ENCODE results near the gene SHD. TPM values are rescaled to one million over a fixed set of nuclear protein-coding genes. Genes with fewer than 3 reads are reported as not detected.

Gene SHD
- total and polyA plus RNA-seq, 2 experiments from 2014 or later = 1.8 to 8.0 TPM

- DNase-seq (ENCODE audit: low spot score) = peak; percentile 99
- peak overlapping the region; percentile 82 for H3K4me3 Mint-ChIP-seq
- H3K9me2 ChIP-seq (ENCODE audit: insufficient read depth) = no peaks in the 10 kb centered on the region
Measured at GRCh38 chr19:4327252-4327876, 48.3 kb downstream of the SHD start.

DNA sequence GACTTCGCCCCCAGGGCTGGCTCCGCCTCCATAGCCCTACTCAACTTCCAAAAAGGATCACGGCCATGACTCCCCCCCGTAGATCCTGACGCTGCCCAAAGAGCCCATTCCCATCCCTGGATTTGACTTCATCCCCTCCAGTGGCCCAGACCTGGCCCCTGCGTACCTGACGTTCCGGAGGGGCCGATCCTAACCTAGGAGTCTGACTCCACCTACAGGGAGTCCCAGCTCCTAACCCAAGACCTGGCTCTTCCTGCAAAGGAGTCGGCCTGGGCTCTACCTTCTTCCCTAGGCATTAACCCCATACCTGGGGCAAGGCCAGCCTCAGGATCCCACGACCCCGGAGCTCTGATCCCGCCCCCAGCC lies 48.8 kb downstream of the SHD start:
- Histone ChIP-seq H3K4me1 (ENCODE audit: insufficient read depth) (peaks cover 3% of the 10 kb centered on the region; the same call in 1 of the 2 replicates), H4K20me1 (replicated peaks; ENCODE audit: insufficient read depth) (no peaks in the 10 kb centered on the region; the same call in 1 of the 2 replicates), H3K4me2 (peak overlapping the region; percentile 95), H2AFZ (peak overlapping the region; percentile 91), H3K36me3 (ENCODE audit: insufficient read depth) (no peaks in the 10 kb centered on the region), H3K4me3 (peak overlapping the region; percentile 77), H3K9me2 (ENCODE audit: insufficient read depth) (no peaks in the 10 kb centered on the region), H3K79me2 (replicated peaks; ENCODE audit: insufficient read depth) (no peaks in the 10 kb centered on the region), H3F3A (replicated peaks; ENCODE audit: low read depth) (peaks cover 6% of the 10 kb centered on the region; the same call in 1 of the 2 replicates), H3K27ac (ENCODE audit: low read depth) (peak overlapping the region; percentile 91; the same call in 1 of the 2 replicates), H3K27me3 (ENCODE audit: insufficient read depth) (no peaks in the 10 kb centered on the region)
- no peaks in the 10 kb centered on the region for H3K9me3 Mint-ChIP-seq
- H3K4me1 Mint-ChIP-seq = peaks cover 18% of the 10 kb centered on the region
- peak overlapping the region; percentile 82 for H3K4me3 Mint-ChIP-seq
- peaks cover 12% of the 10 kb centered on the region for H3K36me3 Mint-ChIP-seq (ENCODE audit: low read depth)
- H3K27me3 Mint-ChIP-seq (ENCODE audit: insufficient read depth, low read depth, poor library complexity) = peaks cover 30% of the 10 kb centered on the region
- peak overlapping the region; percentile 96 for H3K27ac Mint-ChIP-seq
- DNase-seq (ENCODE audit: low spot score) (no peak), ATAC-seq (peak; percentile 15)
- no peak for TF ChIP-seq NANOG (IDR thresholded peaks at IDR 0.05; ENCODE audit: borderline replicate concordance)
- 0 out of 4 replicates have a peak, but pooled peaks of 1 of the 2 experiments have one; percentile 7 for TF ChIP-seq CTCF (conservative IDR thresholded peaks at IDR 0.05; ENCODE audit: low read depth in 2 of 2)

More at GRCh38 chr19:4327252-4327876, 48.3 kb downstream of the SHD start:
- peak overlapping the region; percentile 95 for H3K4me2 ChIP-seq
- no peaks in the 10 kb centered on the region; the same call in 1 of the 2 replicates for H4K20me1 ChIP-seq (replicated peaks; ENCODE audit: insufficient read depth)
- peaks cover 3% of the 10 kb centered on the region; the same call in 1 of the 2 replicates for H3K4me1 ChIP-seq (ENCODE audit: insufficient read depth)
- Mint-ChIP-seq H3K4me1 (peaks cover 18% of the 10 kb centered on the region), H3K27me3 (ENCODE audit: insufficient read depth, low read depth, poor library complexity) (peaks cover 30% of the 10 kb centered on the region), H3K27ac (peak overlapping the region; percentile 96), H3K9me3 (no peaks in the 10 kb centered on the region), H3K36me3 (ENCODE audit: low read depth) (peaks cover 15% of the 10 kb centered on the region)
- H3F3A ChIP-seq (replicated peaks; ENCODE audit: low read depth) = peaks cover 6% of the 10 kb centered on the region; the same call in 1 of the 2 replicates
- no peaks in the 10 kb centered on the region for H3K27me3 ChIP-seq (ENCODE audit: insufficient read depth)
- ATAC-seq = peak; percentile 63
- no peak for TF ChIP-seq ZNF114 (CRISPR knock-in tag; IDR thresholded peaks at IDR 0.05)
- peak; percentile 76 for TF ChIP-seq POLR2AphosphoS5 (IDR thresholded peaks at IDR 0.05; ENCODE audit: low read depth)
- H3K36me3 ChIP-seq (ENCODE audit: insufficient read depth) = no peaks in the 10 kb centered on the region
- no peaks in the 10 kb centered on the region for H3K79me2 ChIP-seq (replicated peaks; ENCODE audit: insufficient read depth)
- H3K4me3 ChIP-seq = peak overlapping the region; percentile 77
- peak overlapping the region; percentile 97 for H2AFZ ChIP-seq
- H3K27ac ChIP-seq (ENCODE audit: low read depth) = peak overlapping the region; percentile 91; the same call in 1 of the 2 replicates

DNA sequence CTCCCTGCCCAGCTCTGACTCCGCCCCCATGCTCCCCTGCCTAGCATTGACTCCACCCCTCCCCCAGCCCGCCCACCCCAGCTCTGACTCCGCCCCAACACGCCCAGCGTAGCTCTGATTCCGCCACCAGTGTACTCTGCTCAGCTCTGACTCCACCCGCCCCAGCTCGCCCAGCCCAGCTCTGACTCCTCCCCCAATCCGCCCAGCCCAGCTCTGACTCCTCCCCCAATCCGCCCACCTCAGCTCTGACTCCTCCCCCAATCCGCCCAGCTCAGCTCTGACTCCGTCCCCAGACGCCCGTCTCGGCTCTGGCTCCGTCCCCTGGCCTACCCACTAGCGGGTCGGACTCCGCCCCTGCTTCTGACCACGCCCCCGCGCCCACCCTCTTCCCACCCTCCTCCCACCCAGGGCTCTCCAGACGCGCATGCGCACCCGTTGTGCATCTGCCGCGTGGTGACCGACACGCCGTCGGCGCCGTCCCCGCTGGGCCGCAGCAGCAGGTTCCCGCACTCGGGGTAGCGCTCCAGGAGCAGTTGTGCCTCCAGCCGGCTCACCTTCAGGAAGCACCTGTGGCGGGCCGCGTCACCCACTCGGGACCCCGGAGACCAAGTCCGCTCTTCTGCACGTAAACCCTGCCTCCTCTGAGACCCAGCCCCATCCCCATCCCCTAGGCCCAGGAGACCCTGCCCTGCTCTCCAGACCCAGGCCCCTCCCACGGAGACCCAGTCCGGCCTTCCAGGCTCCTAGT lies 49.4 kb downstream of the SHD start:
- Histone ChIP-seq H3K4me3 (peak overlapping the region; percentile 78), H3K36me3 (ENCODE audit: insufficient read depth) (no peaks in the 10 kb centered on the region), H3K4me1 (ENCODE audit: insufficient read depth) (peaks cover 3% of the 10 kb centered on the region; the same call in 1 of the 2 replicates), H3K9me2 (ENCODE audit: insufficient read depth) (no peaks in the 10 kb centered on the region), H3K27ac (ENCODE audit: low read depth) (peak overlapping the region; percentile 84; the same call in 1 of the 2 replicates), H3K4me2 (peak overlapping the region; percentile 95), H3K27me3 (ENCODE audit: insufficient read depth) (no peaks in the 10 kb centered on the region), H4K20me1 (replicated peaks; ENCODE audit: insufficient read depth) (no peaks in the 10 kb centered on the region; the same call in 1 of the 2 replicates), H3K79me2 (replicated peaks; ENCODE audit: insufficient read depth) (no peaks in the 10 kb centered on the region), H3F3A (replicated peaks; ENCODE audit: low read depth) (peaks cover 6% of the 10 kb centered on the region; the same call in 1 of the 2 replicates), H2AFZ (peak overlapping the region; percentile 85)
- peak; percentile 96 for DNase-seq (ENCODE audit: low spot score)
- TF ChIP-seq EZH2 (IDR thresholded peaks at IDR 0.05; ENCODE audit: low read depth, unreplicated experiment) (no peak), EZH2phosphoT487 (IDR thresholded peaks at IDR 0.05; ENCODE audit: unreplicated experiment) (no peak), ETS1 (IDR thresholded peaks at IDR 0.05) (no peak), CTCF (conservative IDR thresholded peaks at IDR 0.05; ENCODE audit: low read depth in 2 of 2) (no peak), ZNF331 (CRISPR knock-in tag; IDR thresholded peaks at IDR 0.05; ENCODE audit: low read depth) (no peak), ZNF114 (CRISPR knock-in tag; IDR thresholded peaks at IDR 0.05) (no peak), JUNB (IDR thresholded peaks at IDR 0.05; ENCODE audit: unreplicated experiment) (no peak), POLR2AphosphoS5 (IDR thresholded peaks at IDR 0.05; ENCODE audit: low read depth) (peak; percentile 98), STAT1 (IDR thresholded peaks at IDR 0.05; ENCODE audit: unreplicated experiment) (peak; percentile 98)
- Mint-ChIP-seq H3K4me1 (peaks cover 18% of the 10 kb centered on the region), H3K27me3 (ENCODE audit: insufficient read depth, low read depth, poor library complexity) (peaks cover 30% of the 10 kb centered on the region), H3K9me3 (no peaks in the 10 kb centered on the region), H3K27ac (peak overlapping the region; percentile 87; the same call in 1 of the 2 replicates), H3K4me3 (peak overlapping the region; percentile 86), H3K36me3 (ENCODE audit: low read depth) (peaks cover 9% of the 10 kb centered on the region)
- ATAC-seq = peak; percentile 50

Data from GM23338 (cell line).